GM23338 (cell line): ENCODE measurements around the gene RMND5A. TPM values are rescaled to one million over a fixed set of nuclear protein-coding genes. Genes with fewer than 3 reads are reported as not detected.

Experiments
- ATAC-seq: fragments of 200-7000 bp; cut with Tn5 transposase; 3 replicates; pipeline ENCODE4 v1.9.1; 2020
- DNase-seq: peaks from one replicate; pipeline ENCODE4 v3.0.0-alpha.2; 2015; ENCODE audit warnings: low spot score
- H2AFZ ChIP-seq: fragments of 200-600 bp; sonication (generic); 2 replicates; pipeline ENCODE4 v1.8.0; 2016; ENCODE audit warnings: antibody characterized with exemption, mild to moderate bottlenecking, moderate library complexity
- H3F3A ChIP-seq: fragments of 200-600 bp; sonication (generic); replicated peaks from 2 replicates; pipeline ENCODE4 v1.8.0; 2017; ENCODE audit warnings: antibody characterized with exemption, mixed run types, low read depth
- H3K27ac ChIP-seq: fragments of 200-600 bp; sonication (generic); 2 replicates; pipeline ENCODE4 v1.6.1; 2016; ENCODE audit warnings: low read depth
- H3K27me3 ChIP-seq: fragments of 200-600 bp; sonication (generic); 2 replicates; pipeline ENCODE4 v1.8.0; 2016; ENCODE audit warnings: mild to moderate bottlenecking, mixed run types, moderate library complexity; ENCODE audit not compliant: insufficient read depth
- H3K36me3 ChIP-seq: fragments of 200-600 bp; sonication (generic); 2 replicates; pipeline ENCODE4 v1.8.0; 2016; ENCODE audit warnings: mild to moderate bottlenecking; ENCODE audit not compliant: insufficient read depth
- H3K4me1 ChIP-seq: fragments of 200-600 bp; sonication (generic); 2 replicates; pipeline ENCODE4 v1.8.0; 2016; ENCODE audit warnings: mild to moderate bottlenecking, moderate library complexity; ENCODE audit not compliant: insufficient read depth
- H3K4me2 ChIP-seq: fragments of 200-600 bp; sonication (generic); 2 replicates; pipeline ENCODE4 v1.7.1; 2017; ENCODE audit warnings: mixed run types
- H3K4me3 ChIP-seq: fragments of 200-600 bp; sonication (generic); 2 replicates; pipeline ENCODE4 v1.6.1; 2016; ENCODE audit warnings: mixed run types
- H3K79me2 ChIP-seq: fragments of 200-600 bp; sonication (generic); replicated peaks from 2 replicates; pipeline ENCODE4 v1.8.0; 2017; ENCODE audit warnings: mild to moderate bottlenecking; ENCODE audit not compliant: insufficient read depth
- H3K9me2 ChIP-seq: fragments of 200-600 bp; sonication (generic); 2 replicates; pipeline ENCODE4 v1.8.0; 2017; ENCODE audit not compliant: insufficient read depth
- H4K20me1 ChIP-seq: fragments of 200-600 bp; sonication (generic); replicated peaks from 2 replicates; pipeline ENCODE4 v1.8.0; 2017; ENCODE audit warnings: mild to moderate bottlenecking; ENCODE audit not compliant: insufficient read depth
- H3K27ac Mint-ChIP-seq: 2 replicates; pipeline ENCODE4 v1.8.0; 2020; ENCODE audit warnings: inconsistent platforms, mild to moderate bottlenecking, moderate library complexity, mixed read lengths
- H3K27me3 Mint-ChIP-seq: 3 replicates; pipeline ENCODE4 v1.8.0; 2022; ENCODE audit warnings: low read depth, mild to moderate bottlenecking, moderate library complexity, mixed read lengths, inconsistent platforms; ENCODE audit not compliant: insufficient read depth, poor library complexity
- H3K36me3 Mint-ChIP-seq: 3 replicates; pipeline ENCODE4 v1.8.0; 2021; ENCODE audit warnings: low read depth, mild to moderate bottlenecking, inconsistent platforms, moderate library complexity, mixed read lengths
- H3K4me1 Mint-ChIP-seq: 3 replicates; pipeline ENCODE4 v1.8.0; 2020; ENCODE audit warnings: mild to moderate bottlenecking, inconsistent platforms, mixed read lengths
- H3K4me3 Mint-ChIP-seq: 3 replicates; pipeline ENCODE4 v1.8.0; 2021; ENCODE audit warnings: moderate library complexity, mild to moderate bottlenecking, inconsistent platforms, mixed read lengths
- H3K9me3 Mint-ChIP-seq: 3 replicates; pipeline ENCODE4 v1.8.0; 2020; ENCODE audit warnings: moderate library complexity, mild to moderate bottlenecking, inconsistent platforms, mixed read lengths
- EZH2 ChIP-seq: fragments of 200-600 bp; sonication (generic); IDR thresholded peaks from one replicate; pipeline ENCODE4 v1.8.0; 2017; ENCODE audit warnings: antibody characterized with exemption, mild to moderate bottlenecking, low read depth; ENCODE audit not compliant: unreplicated experiment
- EZH2phosphoT487 ChIP-seq: fragments of 200-600 bp; sonication (generic); IDR thresholded peaks from one replicate; pipeline ENCODE4 v1.8.1; 2018; ENCODE audit warnings: antibody characterized with exemption; ENCODE audit not compliant: unreplicated experiment
- JUNB ChIP-seq: IDR thresholded peaks from one replicate; pipeline ENCODE4 v1.6.1; 2016; ENCODE audit warnings: antibody characterized with exemption; ENCODE audit not compliant: unreplicated experiment
- NANOG ChIP-seq: IDR thresholded peaks from 2 replicates; pipeline ENCODE4 v1.6.1; 2016; ENCODE audit warnings: antibody characterized with exemption, borderline replicate concordance
- POLR2AphosphoS5 ChIP-seq: IDR thresholded peaks from 2 replicates; pipeline ENCODE4 v1.6.1; 2016; ENCODE audit warnings: antibody characterized with exemption, low read depth
- STAT1 ChIP-seq: IDR thresholded peaks from one replicate; pipeline ENCODE4 v1.6.1; 2016; ENCODE audit warnings: antibody characterized with exemption; ENCODE audit not compliant: unreplicated experiment
- ZNF114 ChIP-seq: fragments of 250-450 bp; sonication (Bioruptor Pico); IDR thresholded peaks from 2 replicates; pipeline ENCODE4 v1.5.0; 2020; ENCODE audit warnings: mild to moderate bottlenecking, moderate library complexity
- ZNF331 ChIP-seq: fragments of 250-450 bp; sonication (Bioruptor Pico); IDR thresholded peaks from 2 replicates; pipeline ENCODE4 v1.5.0; 2020; ENCODE audit warnings: low read depth, mild to moderate bottlenecking, moderate library complexity
- polyA plus RNA-seq: library from polyadenylated mRNA; unstranded; fragments of >200 nt; fragmentation: Nextera tagmentation; extraction: Ambion mirVana; gene quantifications from 2 replicates; pipeline ENCODE4 v1.2.1, GENCODE V29; 2016
- total RNA-seq: library from RNA; depleted of rRNA; stranded (reverse); fragments of >200 nt; shearing (Covaris generic); gene quantifications from 2 replicates; pipeline ENCODE4 v1.2.3, GENCODE V29; 2014
- TF ChIP-seq, protein P1 (sequence below): IDR thresholded peaks from 2 replicates; pipeline ENCODE4 v1.6.1; 2016; ENCODE audit warnings: antibody characterized with exemption
- TF ChIP-seq, protein P2 (sequence below), 2 experiments: fragments of 200-600 bp in 1 of 2; sonication (generic) in 1 of 2; conservative IDR thresholded peaks; 2 replicates each; pipeline versions ENCODE4 v1.5.1 to v1.6.1; 2016 to 2017; ENCODE audit warnings: antibody characterized with exemption in 2 of 2, low read depth in 2 of 2, mild to moderate bottlenecking in 2 of 2, moderate library complexity in 1 of 2

The RMND5A gene
- total and polyA plus RNA-seq, 2 experiments from 2014 or later: 24.0 to 87.9 TPM

- DNase-seq (no peak), ATAC-seq (no peak)
- H3K79me2 ChIP-seq: no peaks in the 10 kb centered on the region
- H3K27ac Mint-ChIP-seq: no peak overlapping the region
- 0 out of 2 replicates have a peak, but pooled peaks cover 4% of the 10 kb centered on the region for H3K9me2 ChIP-seq
- H3K27me3 ChIP-seq: no peaks in the 10 kb centered on the region
- no peaks in the 10 kb centered on the region for H3K4me1 Mint-ChIP-seq
- no peaks in the 10 kb centered on the region for H3K4me1 ChIP-seq
- H3K4me2 ChIP-seq: no peak overlapping the region
- no peak overlapping the region for H3K27ac ChIP-seq
- peaks cover 51% of the 10 kb centered on the region for H3K9me3 Mint-ChIP-seq
- TF ChIP-seq NANOG: no peak
- TF ChIP-seq EZH2phosphoT487: no peak
- no peak for TF ChIP-seq EZH2
- no peak for TF ChIP-seq POLR2AphosphoS5
- TF ChIP-seq JUNB: no peak
- TF ChIP-seq ZNF331: no peak
- no peak for TF ChIP-seq ZNF114
- TF ChIP-seq, protein P1, sequence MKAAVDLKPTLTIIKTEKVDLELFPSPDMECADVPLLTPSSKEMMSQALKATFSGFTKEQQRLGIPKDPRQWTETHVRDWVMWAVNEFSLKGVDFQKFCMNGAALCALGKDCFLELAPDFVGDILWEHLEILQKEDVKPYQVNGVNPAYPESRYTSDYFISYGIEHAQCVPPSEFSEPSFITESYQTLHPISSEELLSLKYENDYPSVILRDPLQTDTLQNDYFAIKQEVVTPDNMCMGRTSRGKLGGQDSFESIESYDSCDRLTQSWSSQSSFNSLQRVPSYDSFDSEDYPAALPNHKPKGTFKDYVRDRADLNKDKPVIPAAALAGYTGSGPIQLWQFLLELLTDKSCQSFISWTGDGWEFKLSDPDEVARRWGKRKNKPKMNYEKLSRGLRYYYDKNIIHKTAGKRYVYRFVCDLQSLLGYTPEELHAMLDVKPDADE: no peak
- TF ChIP-seq, protein P2, sequence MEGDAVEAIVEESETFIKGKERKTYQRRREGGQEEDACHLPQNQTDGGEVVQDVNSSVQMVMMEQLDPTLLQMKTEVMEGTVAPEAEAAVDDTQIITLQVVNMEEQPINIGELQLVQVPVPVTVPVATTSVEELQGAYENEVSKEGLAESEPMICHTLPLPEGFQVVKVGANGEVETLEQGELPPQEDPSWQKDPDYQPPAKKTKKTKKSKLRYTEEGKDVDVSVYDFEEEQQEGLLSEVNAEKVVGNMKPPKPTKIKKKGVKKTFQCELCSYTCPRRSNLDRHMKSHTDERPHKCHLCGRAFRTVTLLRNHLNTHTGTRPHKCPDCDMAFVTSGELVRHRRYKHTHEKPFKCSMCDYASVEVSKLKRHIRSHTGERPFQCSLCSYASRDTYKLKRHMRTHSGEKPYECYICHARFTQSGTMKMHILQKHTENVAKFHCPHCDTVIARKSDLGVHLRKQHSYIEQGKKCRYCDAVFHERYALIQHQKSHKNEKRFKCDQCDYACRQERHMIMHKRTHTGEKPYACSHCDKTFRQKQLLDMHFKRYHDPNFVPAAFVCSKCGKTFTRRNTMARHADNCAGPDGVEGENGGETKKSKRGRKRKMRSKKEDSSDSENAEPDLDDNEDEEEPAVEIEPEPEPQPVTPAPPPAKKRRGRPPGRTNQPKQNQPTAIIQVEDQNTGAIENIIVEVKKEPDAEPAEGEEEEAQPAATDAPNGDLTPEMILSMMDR (conservative IDR thresholded peaks at IDR 0.05; ENCODE audit: low read depth in 2 of 2): no peak
- TF ChIP-seq STAT1: no peak
- no peaks in the 10 kb centered on the region for H3K27me3 Mint-ChIP-seq
- H3K36me3 Mint-ChIP-seq: peaks cover 25% of the 10 kb centered on the region; the same call in 2 of the 3 replicates
- no peaks in the 10 kb centered on the region for H4K20me1 ChIP-seq
- H2AFZ ChIP-seq: no peak overlapping the region
- H3K4me3 ChIP-seq: no peak overlapping the region
- H3F3A ChIP-seq: no peaks in the 10 kb centered on the region
- H3K4me3 Mint-ChIP-seq: no peak overlapping the region
- peaks cover 8% of the 10 kb centered on the region; the same call in 1 of the 2 replicates for H3K36me3 ChIP-seq
Observed at GRCh38 chr2:86695053-86695691, 24.9 kb upstream of the RMND5A start.

GRCh38 chr2:86697551-86698104 lies 22.5 kb upstream of the RMND5A start:
- peaks cover 22% of the 10 kb centered on the region; the same call in 2 of the 3 replicates for H3K36me3 Mint-ChIP-seq
- H3K4me3 Mint-ChIP-seq: no peak overlapping the region
- Histone ChIP-seq H3K36me3 (peaks cover 8% of the 10 kb centered on the region; the same call in 1 of the 2 replicates), H3K9me2 (no peaks in the 10 kb centered on the region), H3F3A (no peaks in the 10 kb centered on the region), H3K79me2 (no peaks in the 10 kb centered on the region), H3K27me3 (no peaks in the 10 kb centered on the region), H4K20me1 (no peaks in the 10 kb centered on the region), H2AFZ (no peak overlapping the region), H3K4me1 (no peaks in the 10 kb centered on the region), H3K4me2 (no peak overlapping the region), H3K4me3 (no peak overlapping the region), H3K27ac (no peak overlapping the region)
- DNase-seq: no peak
- no peaks in the 10 kb centered on the region for H3K4me1 Mint-ChIP-seq
- no peak for ATAC-seq
- TF ChIP-seq STAT1 (no peak), NANOG (no peak), ZNF331 (no peak), POLR2AphosphoS5 (no peak)
- H3K9me3 Mint-ChIP-seq: peaks cover 45% of the 10 kb centered on the region
- no peak overlapping the region for H3K27ac Mint-ChIP-seq
- H3K27me3 Mint-ChIP-seq: no peaks in the 10 kb centered on the region
